ENCODE measurements around the gene GUK1. TPM values are rescaled to one million over a fixed set of nuclear protein-coding genes. Genes with fewer than 3 reads are reported as not detected.

GUK1 gene
- total RNA-seq, 2 experiments from 2014 or later, result 229 to 239 TPM

Small RNAs within 50 kb of the gene (microRNA-seq; reads per million reads assigned to microRNA genes)
- 3.9 reads per million, percentile 5 among the genes with 10 or more reads in this experiment for gene MIR3620 (ENCODE audit: borderline microRNAs expressed, borderline number of aligned reads, borderline replicate concordance)

Other genes starting within 250 kb of the GUK1 start
- gene WNT9A, start 192.3 kb upstream of the GUK1 start, total RNA-seq, result under 1 TPM; 0.07 to 0.12 TPM
- not detected for gene WNT3A, start 133.3 kb upstream of the GUK1 start, total RNA-seq
- gene ARF1, start 57.6 kb upstream of the GUK1 start, total RNA-seq, result 100 to 1,000 TPM; 346 to 355 TPM
- gene C1orf35, start 37.0 kb upstream of the GUK1 start, total RNA-seq, result 10 to 100 TPM; 21.9 to 22.1 TPM
- 10 to 100 TPM; 51.1 to 52.7 TPM for gene MRPL55, start 31.0 kb upstream of the GUK1 start, total RNA-seq
- gene GJC2, start 9.7 kb downstream of the GUK1 start, total RNA-seq, result under 1 TPM; 0.41 to 0.57 TPM
- gene IBA57, start 25.5 kb downstream of the GUK1 start, total RNA-seq, result 1 to 10 TPM; 3.8 to 4.8 TPM
- 10 to 100 TPM; 14.3 to 14.9 TPM for gene OBSCN, start 67.8 kb downstream of the GUK1 start, total RNA-seq